HG02588 (cell line): ENCODE measurements around the gene KRT17.
"Not testable (repeated sequence)": the region's sequence is repeated elsewhere in the genome, so short reads cannot be mapped to it uniquely, and the experiment has no call there.

Experiments
- ATAC-seq: cut with Tn5 transposase; IDR thresholded peaks from one replicate; pipeline ENCODE4 v1.9.1; 2021; ENCODE audit warnings: mild to moderate bottlenecking, moderate library complexity; ENCODE audit not compliant: unreplicated experiment

The KRT17 gene

DNA sequence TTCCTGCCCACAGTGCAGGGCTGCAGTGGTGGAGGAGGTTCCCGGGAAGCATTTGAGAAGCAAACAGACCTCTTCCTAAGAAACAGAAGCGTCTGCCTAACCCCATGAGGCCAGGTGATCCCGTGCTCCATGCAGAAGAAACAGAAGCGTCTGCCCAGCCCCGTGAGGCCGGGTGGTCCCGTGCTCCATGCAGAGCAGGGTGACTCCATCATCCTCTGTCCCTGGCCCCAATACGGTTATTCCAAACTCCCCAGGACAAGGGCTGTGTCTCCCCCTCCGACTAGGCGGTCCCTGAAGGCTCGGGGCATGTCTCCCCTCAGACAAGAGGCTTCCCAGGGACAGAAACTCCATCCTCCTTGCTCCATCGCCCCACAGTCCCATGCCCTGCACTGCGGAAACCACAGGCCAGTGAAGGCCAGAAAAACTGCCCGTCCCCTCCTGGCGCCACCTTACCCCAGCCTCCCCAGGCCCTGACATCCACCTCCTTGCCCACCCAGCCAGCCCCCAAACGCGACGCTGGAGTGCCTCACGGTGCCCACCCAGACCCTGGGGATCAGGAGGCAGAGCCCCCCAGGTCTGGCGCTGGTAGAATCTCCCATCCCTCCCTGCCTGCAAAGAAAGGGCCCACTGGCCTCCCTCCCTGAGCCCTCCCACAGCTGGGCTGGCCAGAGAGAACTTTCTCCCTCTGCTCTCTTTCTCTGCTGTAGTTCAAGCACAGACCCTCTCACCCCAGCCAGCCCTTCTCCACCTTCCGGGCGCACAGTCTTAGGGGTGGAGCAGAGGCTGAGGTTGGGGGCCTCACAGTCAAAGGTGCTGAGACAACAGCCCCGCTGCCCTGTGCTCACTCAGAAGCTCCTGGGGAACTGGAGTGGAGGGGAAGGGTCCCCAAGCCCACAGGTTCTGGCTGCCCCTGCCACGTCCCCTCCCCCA lies 30.6 kb upstream of the KRT17 start:
- no peak for ATAC-seq

DNA sequence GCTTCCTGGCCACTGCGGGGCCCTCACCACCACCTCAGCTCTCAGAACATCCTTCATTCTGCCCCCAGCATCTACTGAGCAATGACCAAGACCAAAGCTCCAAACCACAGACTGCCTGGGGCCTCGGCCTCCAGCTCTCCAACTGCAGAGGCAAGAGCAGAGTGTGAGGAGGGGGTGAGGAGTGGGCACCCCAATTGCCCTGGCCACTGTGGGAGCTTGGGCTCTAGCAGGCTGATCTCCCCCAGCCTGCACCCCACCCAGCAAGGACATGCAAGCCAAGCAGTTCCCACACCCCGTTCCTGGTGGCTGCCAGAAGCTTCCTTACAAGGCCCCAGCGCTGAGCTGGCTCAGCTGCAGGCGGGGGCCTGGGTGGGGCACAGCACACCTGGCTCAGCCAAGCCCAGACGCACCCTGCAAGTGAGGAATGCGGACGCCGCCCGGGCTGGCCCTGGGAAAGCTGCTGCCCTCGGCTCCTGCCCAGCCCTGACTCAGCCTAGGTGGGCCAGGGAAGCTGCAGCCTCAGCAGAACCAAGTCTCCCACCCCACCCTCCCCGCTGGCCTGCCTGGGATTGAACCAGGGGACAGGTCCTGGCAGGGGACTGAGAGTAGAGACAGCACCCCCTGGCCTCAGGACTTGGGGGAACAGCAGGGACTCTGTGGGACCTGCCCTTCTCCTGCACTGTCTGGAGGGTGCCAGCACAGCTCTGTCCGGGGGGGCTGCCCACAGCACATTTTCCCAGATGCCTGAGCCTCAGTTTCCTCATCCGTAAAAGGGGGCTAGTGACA lies 29.7 kb upstream of the KRT17 start:
- no peak for ATAC-seq

DNA sequence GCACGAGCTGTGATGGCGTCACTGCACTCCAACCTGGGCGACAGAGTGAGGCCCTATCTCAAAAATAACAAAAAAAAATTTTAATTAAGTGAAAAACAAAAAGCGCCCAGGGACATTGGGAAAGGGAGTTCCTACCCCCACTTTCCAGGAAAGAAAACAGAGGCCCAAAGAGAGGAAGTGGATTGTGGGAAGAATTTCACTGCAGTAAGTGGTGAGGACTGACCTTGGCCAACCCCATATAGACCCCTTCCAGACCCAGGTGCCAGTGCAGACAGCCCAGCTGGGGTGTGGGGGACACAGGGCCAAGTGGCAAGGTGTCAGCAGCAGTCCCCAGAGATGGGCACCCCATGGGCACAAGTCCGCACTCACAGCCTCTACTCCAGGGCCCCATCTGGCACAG lies 29.0 kb upstream of the KRT17 start:
- ATAC-seq, result no peak

DNA sequence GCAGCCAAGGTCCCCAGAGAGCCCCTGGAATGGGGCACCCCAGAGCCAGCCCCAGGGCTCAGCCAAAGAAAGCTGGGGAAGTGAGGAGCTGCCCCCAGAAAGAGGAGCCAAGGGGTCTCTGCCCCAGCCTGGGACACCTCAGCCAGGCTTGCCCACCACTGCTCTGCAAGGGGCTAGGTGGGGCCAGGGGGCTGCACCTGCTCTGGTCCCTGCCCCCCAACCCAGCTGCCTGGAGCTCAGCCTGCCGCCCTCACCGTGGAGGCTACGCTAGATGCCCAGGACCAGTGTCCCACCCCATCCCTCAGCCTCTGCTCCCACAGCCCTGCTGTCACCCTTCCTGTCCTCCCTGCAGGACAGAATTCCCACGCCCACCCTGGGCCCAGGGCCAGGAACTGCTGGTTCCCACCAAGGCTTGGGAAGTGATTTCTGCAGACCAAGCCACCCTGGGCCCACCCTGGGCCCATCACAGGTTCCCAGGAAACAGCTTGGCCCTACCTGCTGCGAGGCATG lies 28.1 kb upstream of the KRT17 start:
- ATAC-seq, result no peak

DNA sequence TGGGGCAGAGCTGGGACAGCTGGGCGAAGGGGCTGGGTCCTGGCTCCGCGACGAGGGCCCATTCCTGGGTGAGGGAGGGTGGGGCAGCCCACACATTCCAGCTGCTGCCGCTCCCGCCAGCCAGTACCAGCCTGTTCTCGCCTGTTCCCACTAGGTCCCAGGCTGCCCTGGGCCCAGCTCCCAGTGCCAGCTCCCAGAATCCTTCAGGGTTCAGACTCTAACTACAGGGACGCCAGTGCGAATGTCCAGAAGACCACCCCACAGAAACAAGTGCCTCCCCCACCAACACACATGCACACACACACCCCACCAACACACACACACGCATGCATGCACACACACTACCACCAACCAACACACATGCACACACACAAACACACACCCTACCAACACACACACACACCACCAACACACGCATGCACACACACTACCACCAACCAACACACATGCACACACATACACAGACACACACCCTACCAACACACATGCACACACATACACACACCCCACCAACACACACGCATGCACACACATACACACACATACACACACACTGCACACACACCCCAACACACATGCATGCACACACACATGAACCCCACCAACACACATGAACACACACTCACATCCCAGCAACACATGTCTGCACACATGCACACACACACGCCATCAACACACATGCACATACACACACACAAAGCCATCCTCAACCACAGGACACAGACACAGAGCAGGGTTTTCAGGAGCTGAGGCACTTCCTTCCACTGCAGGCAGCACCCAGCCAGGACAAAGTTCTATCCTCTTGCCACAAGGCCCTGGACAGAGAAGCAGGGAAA lies 27.5 kb upstream of the KRT17 start:
- no peak for ATAC-seq

DNA sequence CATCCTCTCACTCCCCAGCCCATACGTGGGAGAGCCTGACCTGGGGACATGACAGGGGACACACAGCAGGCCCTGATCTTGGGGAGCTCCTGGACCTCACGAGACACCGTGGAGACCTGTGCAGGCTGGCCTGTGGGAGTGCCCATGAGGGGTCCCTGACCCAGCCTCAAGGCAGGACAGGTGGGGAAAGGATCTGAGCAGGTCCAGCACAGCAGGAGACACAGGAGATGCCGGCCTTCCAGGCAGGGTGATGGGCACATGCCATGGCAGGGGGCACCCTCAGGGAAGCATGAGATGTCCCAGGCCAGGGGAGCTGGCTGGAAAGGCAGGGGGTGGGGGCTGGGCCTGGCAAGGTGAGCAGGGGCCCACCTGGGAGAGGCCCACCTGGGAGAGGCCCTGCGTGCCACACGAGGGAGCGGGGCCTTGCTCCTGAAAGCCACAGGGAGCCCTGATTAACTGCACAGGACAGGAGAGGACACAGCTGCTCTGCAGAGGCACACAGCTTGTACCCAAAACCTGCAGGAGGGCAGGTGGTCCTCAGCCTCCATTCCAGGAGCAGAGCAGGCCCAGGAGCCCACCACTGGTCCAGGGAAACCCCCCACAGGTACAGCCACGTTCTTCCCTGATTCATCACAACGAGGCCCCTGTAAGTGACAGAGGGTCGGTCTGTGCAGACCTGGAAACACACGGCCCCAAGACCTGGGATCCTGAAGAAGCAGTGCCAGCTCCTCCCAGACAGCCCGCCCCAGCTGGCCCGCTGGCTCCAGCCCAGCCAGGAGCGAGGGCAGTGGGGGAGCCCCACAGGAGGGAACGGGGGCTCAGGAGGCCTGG lies 26.6 kb upstream of the KRT17 start:
- no peak for ATAC-seq

DNA sequence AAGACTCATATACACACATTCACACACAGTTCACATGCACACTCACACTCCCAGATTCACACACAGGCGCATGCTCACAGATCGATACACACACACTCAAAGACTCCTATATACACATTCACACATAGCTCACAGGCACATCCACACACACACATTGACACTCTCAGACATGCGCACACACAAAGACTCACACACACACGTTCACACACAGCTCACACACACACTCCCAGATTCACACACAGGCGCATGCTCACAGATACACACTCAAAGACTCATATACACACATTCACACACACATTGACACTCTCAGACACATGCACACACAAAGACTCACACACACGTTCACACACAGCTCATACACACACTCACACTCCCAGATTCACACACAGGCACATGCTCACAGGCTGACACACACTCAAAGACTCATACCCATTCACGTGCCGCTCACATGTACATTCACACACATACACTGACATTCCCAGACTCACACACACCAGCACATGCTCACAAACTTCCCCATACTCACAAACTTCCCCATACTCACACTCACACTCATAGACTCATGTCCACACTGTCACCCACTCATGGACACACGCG lies 25.6 kb upstream of the KRT17 start:
- no peak for ATAC-seq

DNA sequence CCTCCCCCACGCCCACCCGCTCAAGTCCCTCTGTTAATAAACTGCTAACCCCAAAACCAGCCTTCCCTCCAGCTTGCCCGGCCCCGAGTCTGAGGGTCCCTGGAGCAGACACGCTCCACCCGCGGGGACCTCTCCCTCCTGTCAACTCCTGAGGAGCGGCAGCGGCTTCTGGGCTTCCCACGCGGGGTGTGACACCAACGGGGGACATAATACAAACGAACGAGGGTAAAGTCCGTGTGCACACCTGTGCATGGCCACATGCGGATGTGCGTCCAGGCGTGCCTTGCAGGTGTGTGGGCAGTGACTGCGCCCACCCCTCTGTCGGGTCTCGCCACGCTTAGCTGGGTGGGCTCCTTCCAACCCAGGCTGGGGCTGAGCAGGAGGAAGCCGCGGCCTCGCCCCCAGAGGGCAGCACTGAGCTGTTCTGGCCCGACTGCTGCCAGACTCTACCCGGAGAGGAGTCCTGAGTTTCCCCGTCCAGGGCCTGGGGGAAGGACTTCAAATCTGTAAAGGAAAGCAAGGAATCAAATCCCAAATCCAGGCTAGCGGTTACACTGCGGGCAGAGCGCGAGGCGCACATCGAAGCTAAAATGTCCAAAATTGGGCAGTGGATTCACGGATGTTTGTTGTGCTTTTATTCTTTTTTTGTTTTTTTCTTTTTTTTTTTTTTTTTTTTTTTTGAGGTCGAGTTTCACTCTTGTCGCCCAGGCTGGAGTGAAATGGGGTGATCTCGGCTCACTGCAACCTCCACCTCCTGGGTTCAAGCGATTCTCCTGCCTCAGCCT lies 24.2 kb upstream of the KRT17 start:
- ATAC-seq, result no peak

DNA sequence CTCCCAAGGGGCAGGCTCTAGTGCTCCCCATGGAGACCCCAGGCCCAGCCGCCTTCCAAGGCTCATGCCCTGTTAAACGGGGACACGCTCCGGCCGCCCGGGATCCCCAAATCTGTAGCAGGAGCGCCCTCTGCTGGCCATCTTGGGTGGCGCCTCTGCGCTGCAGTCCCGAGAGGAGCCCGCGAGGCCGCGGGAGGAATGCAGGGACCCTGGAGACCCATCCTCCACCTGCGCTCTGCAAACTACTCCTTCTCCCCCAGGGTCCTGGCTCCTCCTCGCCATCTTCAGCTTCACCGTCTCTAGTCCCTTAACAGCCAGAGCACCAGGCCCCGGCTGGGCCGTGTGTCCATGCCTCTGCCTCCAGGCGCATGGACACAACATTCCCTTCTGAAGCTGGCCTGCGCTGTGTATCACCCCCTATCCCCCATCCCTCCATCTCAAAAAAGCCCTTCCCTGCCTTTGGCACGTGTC lies 23.6 kb upstream of the KRT17 start:
- ATAC-seq, result no peak

DNA sequence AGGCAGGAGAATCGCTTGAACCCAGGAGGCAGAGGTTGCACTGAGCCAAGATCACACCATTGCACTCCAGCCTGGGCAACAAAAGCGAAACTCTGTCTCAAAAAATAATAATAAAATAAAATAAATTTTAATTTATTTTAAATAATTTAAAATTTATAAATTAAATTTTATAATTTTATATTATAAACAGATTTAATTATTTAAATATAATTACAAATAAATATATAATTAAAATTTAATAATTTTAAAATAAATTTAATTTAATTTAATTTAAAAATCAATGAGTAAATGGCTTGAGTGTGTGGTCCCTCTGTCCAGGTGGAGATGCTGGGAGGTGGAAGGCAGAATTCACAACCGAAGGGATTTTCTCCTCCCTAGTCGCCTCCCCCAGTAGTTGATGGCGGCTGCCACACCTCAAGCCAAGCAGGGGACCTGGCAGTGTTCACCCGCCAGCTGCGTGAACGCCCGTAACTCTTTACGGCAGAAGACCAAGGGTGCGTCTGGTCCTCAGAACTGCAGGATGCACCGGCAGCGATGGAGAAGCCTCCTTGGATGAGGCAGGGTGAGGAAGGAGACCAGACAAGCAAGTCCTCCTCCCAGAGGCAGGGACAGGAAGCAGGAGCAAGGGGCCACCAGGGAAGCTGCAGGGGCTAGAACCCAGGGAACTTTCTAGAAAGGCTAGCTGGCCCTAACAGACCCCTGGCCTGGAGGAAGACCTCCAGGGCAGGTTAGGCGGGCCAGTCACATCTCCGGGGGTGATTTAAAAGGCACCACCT lies 22.9 kb upstream of the KRT17 start:
- ATAC-seq, result no peak

DNA sequence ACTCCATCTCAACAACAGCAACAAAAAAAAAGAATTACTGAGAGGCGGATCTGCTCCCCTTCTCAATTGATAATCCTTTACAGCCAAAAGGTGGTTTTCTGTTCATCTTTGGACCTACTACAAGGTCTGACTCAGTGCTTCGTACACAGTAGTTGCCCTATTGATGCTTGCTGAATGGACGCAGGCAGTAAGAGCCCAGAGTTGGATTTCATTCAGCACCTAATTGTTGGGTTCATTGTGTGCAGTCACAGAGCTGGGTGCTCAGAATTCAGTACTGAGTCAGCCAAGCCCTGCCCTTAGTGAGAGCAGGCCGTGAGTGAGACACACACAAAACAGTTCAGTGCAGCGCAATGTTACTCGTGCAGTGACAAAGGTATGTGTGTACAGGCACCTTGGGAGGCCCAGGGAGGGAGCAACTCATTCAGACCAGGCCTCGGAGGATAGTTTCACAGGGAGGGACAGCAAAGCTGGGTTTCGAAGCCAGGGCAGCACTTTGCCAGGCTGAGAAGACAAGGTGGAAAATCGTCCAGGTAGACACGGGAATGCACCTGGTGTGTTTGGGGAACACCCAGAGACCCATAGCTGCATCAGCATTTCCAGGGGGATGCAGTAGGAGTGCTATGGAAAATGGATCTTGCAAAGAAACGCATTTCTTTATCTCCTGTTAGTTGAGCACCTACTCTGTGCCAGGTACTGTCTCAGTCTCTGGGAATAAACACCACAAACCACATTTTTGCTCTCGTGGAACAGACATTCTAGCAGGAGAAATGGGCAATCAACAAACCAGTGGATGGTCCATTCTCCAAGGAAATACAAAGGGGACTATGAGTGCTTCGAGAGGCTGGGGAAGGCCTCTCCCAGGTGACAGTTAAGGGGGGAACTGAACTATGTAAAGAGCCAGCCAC lies 18.1 kb upstream of the KRT17 start:
- no peak for ATAC-seq

DNA sequence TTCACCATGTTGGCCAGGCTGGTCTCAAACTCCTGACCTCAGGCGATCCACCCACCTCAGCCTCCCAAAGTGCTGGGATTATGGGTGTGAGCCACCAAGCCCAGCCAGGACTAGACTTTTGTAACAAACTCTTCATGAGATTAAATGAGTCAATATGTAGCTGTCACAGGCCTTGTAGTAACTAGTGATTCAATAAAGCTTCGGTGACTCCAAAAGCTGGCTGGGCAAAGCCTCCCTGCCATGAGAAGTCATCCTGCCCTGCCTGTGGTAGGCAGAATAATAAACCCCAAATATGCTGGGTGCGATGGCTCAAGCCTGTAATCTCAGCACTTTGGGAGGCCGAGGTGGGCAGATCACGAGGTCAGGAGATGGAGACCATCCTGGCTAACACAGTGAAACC lies 16.2 kb upstream of the KRT17 start:
- ATAC-seq, result not testable (repeated sequence)

DNA sequence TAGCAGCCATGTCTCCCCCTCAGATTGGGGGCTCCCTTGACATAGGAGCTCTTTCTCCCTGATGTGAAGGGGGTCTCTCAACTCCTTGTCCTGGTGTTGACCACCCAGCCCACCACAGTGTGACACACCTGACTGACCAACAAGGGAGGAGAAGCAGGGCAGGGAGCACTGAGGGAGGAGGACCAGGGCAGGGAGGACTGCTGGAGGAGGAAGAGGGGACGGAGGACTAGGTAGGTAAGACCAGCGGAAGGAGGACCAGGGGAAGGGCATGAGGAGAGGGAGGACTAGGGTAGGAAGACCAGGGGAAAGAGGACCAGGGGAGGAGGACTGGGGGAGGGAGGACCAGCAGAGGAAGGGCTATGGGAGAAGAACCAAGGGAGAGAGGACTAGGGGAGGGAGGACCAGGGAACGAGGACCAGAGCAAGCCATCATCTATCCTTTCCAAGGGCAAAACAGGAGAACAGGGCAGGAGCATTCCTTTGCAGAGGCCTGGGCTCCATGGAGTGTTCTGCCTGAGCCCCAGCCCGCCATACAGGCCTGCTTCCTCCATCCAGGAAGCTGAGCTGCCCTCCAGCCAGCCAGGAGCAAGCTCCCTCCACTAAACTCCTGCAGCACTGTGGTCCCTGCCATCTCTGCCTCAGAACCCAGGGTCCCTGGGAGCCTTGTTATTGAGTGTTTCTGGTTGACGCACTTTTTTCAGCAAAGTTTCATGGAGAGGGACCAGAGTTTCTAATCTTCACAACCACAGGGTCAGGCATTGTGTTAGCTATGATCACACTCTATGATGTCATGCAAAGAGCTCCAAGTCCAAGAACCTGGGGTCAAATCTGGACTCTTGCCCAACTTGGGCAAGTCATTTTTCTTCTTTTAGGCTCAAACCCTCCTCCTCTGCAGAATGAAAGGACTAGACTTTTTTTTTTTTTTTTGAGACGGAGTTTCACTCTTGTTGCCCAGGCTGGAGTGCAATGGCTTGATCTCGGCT lies 15.4 kb upstream of the KRT17 start:
- ATAC-seq, result no peak

DNA sequence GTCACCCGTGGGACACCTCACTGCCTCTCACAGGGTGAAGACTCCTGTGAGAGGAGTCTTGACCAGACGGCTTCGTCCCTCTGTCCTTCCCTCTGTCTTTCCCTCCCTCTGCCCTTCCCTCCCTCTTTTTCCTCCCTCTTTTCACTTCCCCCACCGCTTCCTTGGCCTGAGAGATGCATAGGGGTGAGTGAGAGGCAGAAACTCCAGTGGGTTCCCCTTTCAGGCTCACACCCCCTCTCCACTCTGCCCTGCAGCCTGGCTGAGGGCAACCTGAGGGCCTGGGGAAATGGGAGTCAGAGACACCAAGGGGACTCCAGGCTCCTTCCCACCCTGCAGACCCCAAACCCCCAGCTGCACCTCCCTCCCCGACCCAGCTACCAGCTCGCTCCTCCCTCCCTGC lies 14.6 kb upstream of the KRT17 start:
- ATAC-seq, result no peak

DNA sequence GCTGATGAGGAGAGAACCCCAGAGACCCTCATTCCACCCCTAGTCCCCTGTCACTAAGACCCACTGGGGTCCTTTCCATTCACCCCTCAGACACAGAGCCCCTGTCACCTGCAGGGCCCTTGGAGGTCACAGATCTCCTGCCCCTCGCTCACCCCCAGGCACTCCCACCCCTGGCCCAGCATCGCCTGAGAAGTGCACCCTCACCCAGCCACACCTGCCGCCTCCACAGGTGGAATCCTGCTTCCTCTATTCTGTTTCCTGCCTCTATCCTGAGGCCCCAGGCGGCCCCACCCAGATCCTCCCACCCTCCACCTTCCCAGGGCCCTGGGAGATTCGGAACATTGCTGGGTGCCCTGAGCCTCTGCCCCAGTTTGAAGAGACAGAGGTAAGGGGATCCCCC lies 13.8 kb upstream of the KRT17 start:
- ATAC-seq, result no peak

DNA sequence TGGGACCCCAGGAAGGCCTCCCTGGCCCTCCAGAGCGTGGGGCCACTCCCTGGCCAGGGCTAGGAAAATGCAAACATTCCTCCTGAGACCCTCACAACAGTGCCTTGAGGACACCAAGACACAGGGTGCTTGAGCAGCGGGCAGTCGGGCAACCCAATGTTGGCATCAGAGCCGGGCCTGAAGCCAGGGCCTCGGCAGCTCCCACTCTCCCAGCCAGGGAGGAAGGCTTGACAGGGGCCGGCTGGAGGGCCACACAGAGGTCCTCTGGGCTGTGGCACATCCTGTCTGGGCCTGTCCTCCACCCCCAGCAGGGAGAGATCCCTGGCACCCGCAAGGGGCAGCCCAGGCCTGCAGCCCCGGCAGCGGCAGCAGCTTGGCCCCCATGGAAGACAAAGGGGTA lies 12.3 kb upstream of the KRT17 start:
- ATAC-seq, result no peak
